GM10248 (cell line): ENCODE data around the gene CCDC97.
"Not testable (repeated sequence)": the region's sequence is repeated elsewhere in the genome, so short reads cannot be mapped to it uniquely, and the experiment has no call there.

Experiments used
- CTCF ChIA-PET: fragments of 300-600 bp; sonication (Branson Sonifier 250); formaldehyde crosslinking; extraction: SDS; loops from one replicate; lab custom pipeline; 2021; ENCODE audit warnings: antibody characterized with exemption; lab: Yijun Ruan, JAX
- POLR2A ChIA-PET: fragments of 350-650 bp; sonication (Branson Sonifier 250); formaldehyde crosslinking; extraction: SDS; loops from one replicate; lab custom pipeline; 2020; ENCODE audit warnings: antibody characterized with exemption; lab: Yijun Ruan, JAX
- DNase-seq: peaks from one replicate; pipeline ENCODE4 v3.0.0; 2012; ENCODE audit errors: extremely low spot score
- TF ChIP-seq, protein P1 (sequence below): IDR thresholded peaks from 2 replicates; pipeline ENCODE4 v1.5.1; 2012; ENCODE audit warnings: mild to moderate bottlenecking, low read depth; ENCODE audit errors: extremely low read depth, missing control alignments, control extremely low read depth

CCDC97 gene

GRCh38 chr19:41278478-41278877, 31.5 kb upstream of the CCDC97 start:
- ChIA-PET POLR2A (interaction anchor here (0.5 to 0.7 kb wide), 2 partner anchors 9 to 101 kb away, joined by 3 read pairs; no protein-coding TSS in a partner anchor), CTCF (interaction anchor here (1.2 kb wide), 1 partner anchor 13 kb away, joined by 4 read pairs; no protein-coding TSS in a partner anchor)
- TF ChIP-seq, protein P1, sequence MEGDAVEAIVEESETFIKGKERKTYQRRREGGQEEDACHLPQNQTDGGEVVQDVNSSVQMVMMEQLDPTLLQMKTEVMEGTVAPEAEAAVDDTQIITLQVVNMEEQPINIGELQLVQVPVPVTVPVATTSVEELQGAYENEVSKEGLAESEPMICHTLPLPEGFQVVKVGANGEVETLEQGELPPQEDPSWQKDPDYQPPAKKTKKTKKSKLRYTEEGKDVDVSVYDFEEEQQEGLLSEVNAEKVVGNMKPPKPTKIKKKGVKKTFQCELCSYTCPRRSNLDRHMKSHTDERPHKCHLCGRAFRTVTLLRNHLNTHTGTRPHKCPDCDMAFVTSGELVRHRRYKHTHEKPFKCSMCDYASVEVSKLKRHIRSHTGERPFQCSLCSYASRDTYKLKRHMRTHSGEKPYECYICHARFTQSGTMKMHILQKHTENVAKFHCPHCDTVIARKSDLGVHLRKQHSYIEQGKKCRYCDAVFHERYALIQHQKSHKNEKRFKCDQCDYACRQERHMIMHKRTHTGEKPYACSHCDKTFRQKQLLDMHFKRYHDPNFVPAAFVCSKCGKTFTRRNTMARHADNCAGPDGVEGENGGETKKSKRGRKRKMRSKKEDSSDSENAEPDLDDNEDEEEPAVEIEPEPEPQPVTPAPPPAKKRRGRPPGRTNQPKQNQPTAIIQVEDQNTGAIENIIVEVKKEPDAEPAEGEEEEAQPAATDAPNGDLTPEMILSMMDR: no peak
- DNase-seq: no peak

DNA sequence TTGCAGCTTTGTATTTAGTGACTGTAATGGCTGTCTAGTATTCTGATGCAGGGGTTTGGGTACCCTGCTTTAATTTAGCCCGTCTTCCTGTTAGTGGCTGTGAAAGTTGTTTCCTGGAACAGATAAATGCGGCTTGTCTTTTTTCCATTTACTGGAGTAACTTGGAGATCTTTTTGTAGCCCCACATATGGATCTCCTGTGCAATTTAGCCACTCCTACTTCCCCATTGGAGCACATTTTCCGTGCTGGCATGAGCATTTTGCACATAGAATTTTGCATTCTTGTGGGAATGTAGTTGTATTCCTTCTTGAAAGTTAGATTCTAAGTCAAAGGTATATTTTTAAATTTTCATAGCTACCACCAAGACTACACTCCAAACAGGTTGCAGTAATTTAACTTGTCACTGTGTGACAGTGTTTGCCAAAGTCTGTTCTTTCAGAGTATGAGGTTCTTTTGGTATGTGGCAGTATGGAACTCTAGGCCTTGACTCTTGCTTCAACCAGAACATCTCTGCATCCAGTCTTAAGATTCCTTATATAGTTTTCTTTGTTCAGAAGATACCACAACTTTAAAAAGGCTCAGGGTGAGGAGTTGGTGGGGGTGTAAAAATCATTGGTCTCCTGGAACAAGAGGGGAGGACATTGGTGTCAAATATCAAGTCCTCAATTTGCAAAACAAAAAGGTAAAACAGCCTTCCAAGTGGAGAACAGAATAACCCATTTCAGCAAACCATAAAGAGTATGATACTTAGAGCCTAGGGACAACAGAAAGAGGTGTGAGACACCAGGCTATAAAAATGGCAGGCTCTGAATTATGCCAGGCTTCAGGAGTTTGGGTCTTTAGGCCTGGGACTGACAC, 21.1 kb upstream of the CCDC97 start:
- ChIA-PET CTCF (interaction anchor here (1.4 kb wide), 1 partner anchor 12 kb away, joined by 3 read pairs; no protein-coding TSS in a partner anchor), POLR2A (interaction anchor here (0.7 kb wide), 1 partner anchor 25 kb away, joined by 3 read pairs; no protein-coding TSS in a partner anchor)
- TF ChIP-seq, protein P1: no peak
- no peak for DNase-seq

- ChIA-PET POLR2A (interaction anchor here (0.6 to 0.7 kb wide), 2 partner anchors 38 to 511 kb away, joined by 3 to 14 read pairs; no protein-coding TSS in a partner anchor), CTCF (interaction anchor here (1.0 to 11.5 kb wide), 3 partner anchors 11 to 24 kb away, joined by 3 to 124 read pairs (median 3); partner anchors contain the start of gene CCDC97)
- not testable (repeated sequence) for DNase-seq
Measured at GRCh38 chr19:41289814-41290213, 20.2 kb upstream of the CCDC97 start.

DNA sequence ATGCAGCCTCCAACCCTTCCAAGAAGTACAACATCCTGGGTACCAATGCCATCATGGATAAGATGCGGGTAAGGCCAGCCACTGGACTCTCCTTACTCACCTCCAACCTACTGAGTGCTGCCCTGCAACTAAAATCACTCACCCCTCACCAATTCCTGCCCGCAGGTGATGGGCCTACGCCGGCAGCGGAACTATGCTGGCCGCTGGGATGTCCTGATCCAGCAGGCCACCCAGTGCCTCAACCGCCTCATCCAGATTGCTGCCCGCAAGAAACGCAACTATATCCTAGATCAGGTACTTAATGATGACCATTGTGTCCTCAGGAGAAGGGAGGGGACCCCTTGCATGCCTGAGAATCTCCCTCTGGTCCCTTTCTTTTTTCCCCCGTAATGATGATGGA, 15.6 kb upstream of the CCDC97 start:
- POLR2A ChIA-PET: interaction anchor here (0.9 kb wide), 1 partner anchor 27 kb away, joined by 3 read pairs; no protein-coding TSS in a partner anchor
- CTCF ChIA-PET: interaction anchor here (1.7 to 11.5 kb wide), 2 partner anchors 15 to 53 kb away, joined by 3 to 124 read pairs; partner anchors contain the start of gene CCDC97

GRCh38 chr19:41295499-41295898, 14.5 kb upstream of the CCDC97 start:
- ChIA-PET POLR2A (interaction anchor here (1.0 kb wide), 1 partner anchor 10 kb away, joined by 3 read pairs; no protein-coding TSS in a partner anchor), CTCF (interaction anchor here (0.7 to 11.5 kb wide), 4 partner anchors 10 to 33 kb away, joined by 3 to 124 read pairs (median 4); partner anchors contain the start of gene CCDC97)
- DNase-seq: no peak
- TF ChIP-seq, protein P1: no peak

More for the DNA sequence above, 15.6 kb upstream of the CCDC97 start:
- DNase-seq: no peak
- TF ChIP-seq, protein P1: no peak

GRCh38 chr19:41296433-41296871, 13.5 kb upstream of the CCDC97 start:
- CTCF ChIA-PET: interaction anchor here (1.0 to 11.5 kb wide), 4 partner anchors 9 to 93 kb away, joined by 3 to 124 read pairs (median 7); partner anchors contain the start of gene CCDC97
- POLR2A ChIA-PET: interaction anchor here (1.0 to 2.2 kb wide), 2 partner anchors 9 to 32 kb away, joined by 3 to 9 read pairs; partner anchors contain the start of gene HNRNPUL1
- no peak for DNase-seq
- TF ChIP-seq, protein P1: no peak
